ENCODE results near the gene CDCA3. TPM values are rescaled to one million over a fixed set of nuclear protein-coding genes. Genes with fewer than 3 reads are reported as not detected.

The CDCA3 gene
- total RNA-seq, 6 experiments from 2014 or later = 0.62 to 1.7 (median 1.3) TPM

DNA sequence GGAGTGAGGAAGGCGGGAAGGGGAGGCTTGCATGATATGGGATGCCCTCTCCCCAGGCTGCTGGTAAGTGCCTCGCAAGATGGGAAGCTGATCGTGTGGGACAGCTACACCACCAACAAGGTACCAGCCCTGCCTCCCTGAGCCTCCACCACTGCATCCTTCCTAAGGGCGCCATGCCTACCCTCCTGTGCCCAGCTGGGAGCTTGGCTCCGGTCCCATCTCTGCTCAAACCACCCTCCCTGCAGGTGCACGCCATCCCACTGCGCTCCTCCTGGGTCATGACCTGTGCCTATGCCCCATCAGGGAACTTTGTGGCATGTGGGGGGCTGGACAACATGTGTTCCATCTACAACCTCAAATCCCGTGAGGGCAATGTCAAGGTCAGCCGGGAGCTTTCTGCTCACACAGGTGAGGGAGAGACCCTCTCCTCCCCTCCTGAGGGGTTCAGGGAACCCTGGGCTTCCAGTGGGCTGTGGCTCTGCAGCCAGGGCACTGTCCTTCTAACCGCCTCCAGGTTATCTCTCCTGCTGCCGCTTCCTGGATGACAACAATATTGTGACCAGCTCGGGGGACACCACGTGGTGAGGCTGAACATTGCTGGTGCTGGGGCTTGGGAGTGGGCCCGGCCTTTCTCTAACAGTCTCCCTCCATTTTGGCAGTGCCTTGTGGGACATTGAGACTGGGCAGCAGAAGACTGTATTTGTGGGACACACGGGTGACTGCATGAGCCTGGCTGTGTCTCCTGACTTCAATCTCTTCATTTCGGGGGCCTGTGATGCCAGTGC, 7.8 kb downstream of the CDCA3 start:
- TF ChIP-seq, protein P1, sequence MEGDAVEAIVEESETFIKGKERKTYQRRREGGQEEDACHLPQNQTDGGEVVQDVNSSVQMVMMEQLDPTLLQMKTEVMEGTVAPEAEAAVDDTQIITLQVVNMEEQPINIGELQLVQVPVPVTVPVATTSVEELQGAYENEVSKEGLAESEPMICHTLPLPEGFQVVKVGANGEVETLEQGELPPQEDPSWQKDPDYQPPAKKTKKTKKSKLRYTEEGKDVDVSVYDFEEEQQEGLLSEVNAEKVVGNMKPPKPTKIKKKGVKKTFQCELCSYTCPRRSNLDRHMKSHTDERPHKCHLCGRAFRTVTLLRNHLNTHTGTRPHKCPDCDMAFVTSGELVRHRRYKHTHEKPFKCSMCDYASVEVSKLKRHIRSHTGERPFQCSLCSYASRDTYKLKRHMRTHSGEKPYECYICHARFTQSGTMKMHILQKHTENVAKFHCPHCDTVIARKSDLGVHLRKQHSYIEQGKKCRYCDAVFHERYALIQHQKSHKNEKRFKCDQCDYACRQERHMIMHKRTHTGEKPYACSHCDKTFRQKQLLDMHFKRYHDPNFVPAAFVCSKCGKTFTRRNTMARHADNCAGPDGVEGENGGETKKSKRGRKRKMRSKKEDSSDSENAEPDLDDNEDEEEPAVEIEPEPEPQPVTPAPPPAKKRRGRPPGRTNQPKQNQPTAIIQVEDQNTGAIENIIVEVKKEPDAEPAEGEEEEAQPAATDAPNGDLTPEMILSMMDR (IDR thresholded peaks at IDR 0.05) = no peak
- no peak for TF ChIP-seq POLR2A (IDR thresholded peaks at IDR 0.05)
- intact Hi-C loops (cut with DNase I) = no loop called here
- ATAC-seq = peak; percentile 43 to 67 (median 46)
- WGBS (ENCODE audit: insufficient coverage, low coverage, low lambda C conversion rate, missing lambda C conversion rate) = 28% methylated on average over 6 of the region's 16 CpGs
- DNase-seq = no peak
- Histone ChIP-seq H3K27ac (no peak overlapping the region), H3K4me1 (no peaks in the 10 kb centered on the region), H3K36me3 (no peaks in the 10 kb centered on the region), H3K4me3 (no peak overlapping the region), H3K9me3 (no peaks in the 10 kb centered on the region), H3K27me3 (no peaks in the 10 kb centered on the region)

DNA sequence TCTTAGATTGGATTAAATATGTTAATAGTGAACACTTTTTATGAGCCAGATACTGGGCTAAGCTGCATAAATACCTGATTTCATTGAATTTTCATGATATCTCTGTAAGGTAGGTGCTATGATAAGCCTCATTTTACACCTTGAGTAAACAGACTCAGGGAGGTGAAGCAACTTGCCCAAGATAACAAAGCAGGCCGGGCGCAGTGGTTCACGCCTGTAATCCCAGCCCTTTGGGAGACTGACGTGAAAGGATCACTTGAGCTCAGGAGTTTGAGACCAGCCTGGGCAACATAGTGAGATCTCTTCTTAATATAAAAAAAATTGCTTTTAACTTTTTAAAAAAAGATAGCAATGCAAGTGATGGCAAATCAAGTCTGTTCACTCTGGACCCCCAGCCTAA, 9.0 kb downstream of the CDCA3 start:
- H3K27ac ChIP-seq = no peak overlapping the region
- intact Hi-C loops (cut with DNase I) = no loop called here
- H3K9me3 ChIP-seq = no peaks in the 10 kb centered on the region
- H3K36me3 ChIP-seq = no peaks in the 10 kb centered on the region
- TF ChIP-seq POLR2A (IDR thresholded peaks at IDR 0.05) = no peak
- TF ChIP-seq, protein P1 (IDR thresholded peaks at IDR 0.05) = no peak
- H3K4me1 ChIP-seq = no peaks in the 10 kb centered on the region
- WGBS (ENCODE audit: insufficient coverage, low coverage, low lambda C conversion rate, missing lambda C conversion rate) = 80% methylated on average over 4 of the region's 4 CpGs
- no peaks in the 10 kb centered on the region for H3K27me3 ChIP-seq
- DNase-seq (no peak), ATAC-seq (no peak)
- H3K4me3 ChIP-seq = no peak overlapping the region

DNA sequence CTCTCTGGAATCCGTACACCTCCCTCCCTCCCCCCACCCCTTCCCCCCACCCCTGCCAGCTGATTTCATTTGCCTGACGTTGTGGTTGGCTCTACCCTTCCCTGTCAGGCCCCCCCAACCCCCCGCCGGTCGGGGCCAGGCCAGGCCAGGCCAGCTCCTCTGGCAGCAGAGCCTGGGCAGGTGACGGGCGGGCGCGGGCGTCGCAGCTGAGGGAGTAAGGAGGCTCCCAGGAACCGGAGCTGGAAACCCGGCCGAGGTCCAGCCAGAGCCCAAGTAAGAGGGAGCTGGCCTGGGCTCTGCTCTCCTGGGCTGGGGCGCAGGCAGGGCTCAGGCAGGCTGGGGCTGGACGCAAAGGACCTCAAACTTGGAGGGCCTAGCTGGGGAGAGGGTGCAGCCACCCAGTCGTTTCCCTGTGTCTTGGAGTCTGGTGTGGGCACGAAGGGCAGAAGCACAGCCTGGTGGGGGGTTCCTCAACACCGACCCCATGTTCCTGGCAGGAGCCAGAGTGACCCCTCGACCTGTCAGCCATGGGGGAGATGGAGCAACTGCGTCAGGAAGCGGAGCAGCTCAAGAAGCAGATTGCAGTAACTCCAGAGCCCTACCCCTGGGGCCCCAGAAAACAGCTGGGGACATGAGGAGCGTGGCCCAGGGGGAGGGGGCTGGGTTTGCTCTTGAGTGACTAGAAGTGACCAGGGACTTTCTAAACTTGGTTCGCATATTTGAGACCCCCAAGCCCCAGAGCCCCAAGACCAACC, 10.1 kb downstream of the CDCA3 start, which contains the start of gene GNB3:
Gene GNB3, plus strand, starts transcription at position 165 of the 755 bp plus-strand sequence. Its CDS starts 363 bp downstream, at position 528.
- DNase-seq (no peak), ATAC-seq (no peak)
- no peaks in the 10 kb centered on the region for H3K4me1 ChIP-seq
- no peak within 1 kb of the TSS for H3K4me3 ChIP-seq
- H3K27ac ChIP-seq = no peak within 1 kb of the TSS
- intact Hi-C loops (cut with DNase I) = no loop called here
- 64% methylated on average over 9 of the region's 24 CpGs for WGBS (ENCODE audit: insufficient coverage, low coverage, low lambda C conversion rate, missing lambda C conversion rate)
- no peak for TF ChIP-seq POLR2A (IDR thresholded peaks at IDR 0.05)
- TF ChIP-seq, protein P1 (IDR thresholded peaks at IDR 0.05) = no peak
- no peaks in the 10 kb centered on the region for H3K27me3 ChIP-seq
- no peaks in the 10 kb centered on the region for H3K9me3 ChIP-seq
- no peaks in the 10 kb centered on the region for H3K36me3 ChIP-seq

DNA sequence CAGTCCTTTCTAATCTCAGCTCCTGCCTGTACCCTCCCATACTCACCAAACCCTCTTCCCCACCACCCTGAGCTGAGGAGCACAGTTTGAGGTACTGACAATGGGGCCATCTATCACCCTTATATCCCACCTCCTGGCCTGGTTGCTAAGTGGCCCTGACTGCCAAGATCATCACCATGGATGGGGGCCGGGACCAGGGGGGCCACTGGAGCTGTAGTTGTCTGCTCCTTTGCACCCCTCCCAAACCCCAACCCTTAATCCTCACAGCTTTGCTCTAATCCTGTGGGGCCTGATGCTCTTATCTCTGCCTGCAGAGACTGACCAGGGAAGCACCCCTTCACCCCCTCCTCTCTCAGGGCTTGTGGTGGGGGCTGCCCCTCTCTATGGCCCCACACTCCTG, 10.8 kb downstream of the CDCA3 start:
- H3K36me3 ChIP-seq = no peaks in the 10 kb centered on the region
- no peak for ATAC-seq

More for the DNA sequence above, 10.8 kb downstream of the CDCA3 start:
- Histone ChIP-seq H3K27ac (no peak overlapping the region), H3K27me3 (no peaks in the 10 kb centered on the region), H3K4me3 (no peak overlapping the region), H3K9me3 (no peaks in the 10 kb centered on the region), H3K4me1 (no peaks in the 10 kb centered on the region)
- no peak for TF ChIP-seq POLR2A (IDR thresholded peaks at IDR 0.05)
- 50% methylated on average over 1 of the region's 1 CpG for WGBS (ENCODE audit: insufficient coverage, low coverage, low lambda C conversion rate, missing lambda C conversion rate)
- DNase-seq = no peak
- intact Hi-C loops (cut with DNase I) = no loop called here
